Activated naive CD8-positive, alpha-beta T cell treated with anti-CD3 and anti-CD28 coated beads for 36 hours (primary cell): ENCODE results near the gene CSHL1. TPM values are rescaled to one million over a fixed set of nuclear protein-coding genes. Genes with fewer than 3 reads are reported as not detected.
"Not testable (repeated sequence)": the region's sequence is repeated elsewhere in the genome, so short reads cannot be mapped to it uniquely, and the experiment has no call there.

Experiments
- DNase-seq: peaks from one replicate; pipeline ENCODE4 v3.0.0; 2021
- H3K27ac Mint-ChIP-seq: one replicate; pipeline ENCODE4 v1.8.0; 2022; ENCODE audit warnings: mild to moderate bottlenecking, moderate library complexity, mixed read lengths
- H3K27me3 Mint-ChIP-seq: one replicate; pipeline ENCODE4 v1.8.0; 2022; ENCODE audit warnings: mild to moderate bottlenecking, mixed read lengths
- H3K36me3 Mint-ChIP-seq: one replicate; pipeline ENCODE4 v1.8.0; 2021; ENCODE audit warnings: mild to moderate bottlenecking, mixed read lengths
- H3K4me1 Mint-ChIP-seq: one replicate; pipeline ENCODE4 v1.8.0; 2021; ENCODE audit warnings: mixed read lengths
- H3K4me3 Mint-ChIP-seq: one replicate; pipeline ENCODE4 v1.8.0; 2022; ENCODE audit warnings: mild to moderate bottlenecking, moderate library complexity, mixed read lengths
- H3K9me3 Mint-ChIP-seq: one replicate; pipeline ENCODE4 v1.8.0; 2022; ENCODE audit warnings: mixed read lengths
- total RNA-seq, 2 experiments: library from RNA; stranded (reverse); gene quantifications; one replicate each; pipeline ENCODE4 v1.2.3, GENCODE V29; 2021

Gene CSHL1
- total RNA-seq, 2 experiments from 2014 or later = not detected

DNA sequence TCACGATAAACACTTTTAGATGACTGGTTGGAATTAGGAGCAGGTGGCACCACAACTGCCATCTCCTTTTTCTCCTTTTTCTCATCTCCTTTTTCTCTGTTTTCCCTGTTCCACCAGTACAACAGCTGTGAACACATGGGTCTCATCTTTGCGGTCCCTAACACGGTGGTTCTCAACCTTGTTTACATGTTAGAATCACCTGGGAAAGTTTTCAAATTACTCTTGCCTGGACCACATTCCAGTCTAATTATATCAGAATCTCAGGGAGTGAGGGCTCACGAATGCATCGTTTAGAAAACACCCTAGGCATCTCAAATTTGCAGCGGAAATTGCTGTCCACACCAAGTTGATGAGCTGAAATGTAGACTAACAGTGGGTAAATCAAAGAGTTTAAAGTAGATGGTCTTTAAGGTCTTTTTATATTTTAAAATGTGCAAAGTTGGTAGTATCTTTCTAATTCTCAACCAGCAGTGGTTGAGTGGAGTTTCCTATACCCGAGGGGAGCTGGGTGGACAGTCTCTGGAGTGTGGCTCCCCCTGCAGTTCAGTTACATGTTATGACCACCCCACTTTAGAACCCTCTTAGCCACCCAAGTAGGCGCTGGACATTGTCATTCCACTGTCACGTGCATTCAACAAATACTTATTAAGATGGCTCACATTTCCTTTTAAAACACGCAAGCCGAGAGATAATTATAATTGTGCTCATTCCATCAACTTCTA is 18.6 kb downstream of the CSHL1 start:
- DNase-seq, H3K4me1 Mint-ChIP-seq, H3K27ac Mint-ChIP-seq, H3K9me3 Mint-ChIP-seq, H3K27me3 Mint-ChIP-seq, H3K4me3 Mint-ChIP-seq, H3K36me3 Mint-ChIP-seq: not testable (repeated sequence)

DNA sequence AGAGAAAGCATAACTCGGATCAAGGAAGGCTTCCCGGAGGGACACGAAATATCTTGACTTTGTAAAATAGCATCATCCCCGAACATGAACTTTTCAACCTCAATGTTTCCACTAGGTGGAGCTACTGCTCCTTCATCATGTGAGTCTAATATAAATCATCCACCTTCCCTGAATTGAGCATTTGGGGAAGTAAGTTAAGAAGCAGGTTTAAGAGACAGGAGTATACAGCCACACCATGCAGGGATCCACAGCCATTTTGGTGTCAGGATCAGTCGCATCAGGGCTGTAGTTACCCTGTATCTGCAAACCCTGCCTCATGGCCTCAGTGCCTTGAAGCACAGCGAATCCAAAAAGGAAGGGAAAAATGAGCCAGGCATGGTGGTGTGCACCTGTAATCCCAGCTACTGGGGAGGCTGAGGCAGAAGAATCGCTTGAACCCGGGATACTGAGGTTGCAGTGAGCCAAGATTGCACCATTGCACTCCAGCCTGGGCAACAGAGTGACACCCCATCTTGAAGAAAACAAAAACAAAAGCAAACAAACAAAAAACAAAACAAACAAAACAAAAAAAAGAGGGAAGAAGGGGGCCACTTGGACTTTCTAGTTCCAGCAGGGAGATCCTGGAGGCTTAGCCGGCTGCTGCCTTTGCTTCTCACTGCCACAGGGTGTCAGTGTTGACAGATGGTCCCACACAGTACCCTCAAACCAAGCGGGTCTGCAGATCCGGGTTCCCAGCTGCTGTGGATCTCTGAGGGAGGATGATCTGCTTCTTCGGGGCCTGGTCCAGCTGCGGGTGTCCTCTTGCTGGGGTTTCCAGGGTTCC is 21.8 kb downstream of the CSHL1 start:
- not testable (repeated sequence) for H3K4me3 Mint-ChIP-seq, H3K4me1 Mint-ChIP-seq, DNase-seq, H3K9me3 Mint-ChIP-seq, H3K27me3 Mint-ChIP-seq, H3K27ac Mint-ChIP-seq, H3K36me3 Mint-ChIP-seq

DNA sequence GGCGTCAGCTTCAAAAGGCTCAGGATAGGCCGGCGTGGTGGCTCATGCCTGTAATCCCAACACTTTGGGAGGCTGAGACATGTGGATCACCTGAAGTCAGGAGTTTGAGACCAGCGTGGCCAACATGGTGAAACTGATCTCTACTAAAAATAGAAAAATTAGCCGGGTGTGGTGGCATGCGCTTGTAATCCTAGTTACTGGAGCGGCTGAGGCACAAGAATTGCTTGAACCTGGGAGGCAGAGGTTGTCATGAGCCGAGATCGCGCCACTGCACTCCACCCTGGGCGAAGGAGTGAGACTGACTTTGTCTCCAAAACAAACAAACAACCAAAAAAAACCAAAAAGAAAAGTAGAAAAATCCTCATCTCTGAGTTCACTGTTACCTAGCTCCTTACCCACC is 25.9 kb downstream of the CSHL1 start:
- H3K4me3 Mint-ChIP-seq, H3K9me3 Mint-ChIP-seq, H3K36me3 Mint-ChIP-seq, H3K27me3 Mint-ChIP-seq, H3K4me1 Mint-ChIP-seq, DNase-seq, H3K27ac Mint-ChIP-seq: not testable (repeated sequence)

DNA sequence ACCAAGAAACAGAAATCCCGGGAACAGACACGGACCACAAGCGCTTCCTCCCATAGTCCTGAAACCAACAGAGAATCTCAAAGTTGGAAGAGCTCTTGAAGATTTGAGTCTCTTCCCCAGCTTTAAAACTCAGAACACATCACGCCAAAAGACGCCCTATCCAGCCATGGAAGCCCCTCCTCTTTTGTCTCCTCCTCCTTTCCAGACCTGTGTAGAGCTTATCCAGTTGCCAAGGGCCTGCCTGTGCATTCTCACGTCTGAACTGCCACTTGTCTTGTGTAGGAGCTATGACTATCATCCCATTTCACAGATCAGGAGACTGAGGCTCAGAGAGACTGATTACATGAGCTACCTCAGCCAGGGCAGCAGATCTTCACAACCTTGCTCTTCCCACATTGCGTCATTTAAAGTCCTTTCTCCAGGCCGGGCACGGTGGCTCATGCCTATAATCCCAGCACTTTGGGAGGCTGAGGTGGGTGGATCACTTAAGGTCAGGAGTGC is 28.4 kb downstream of the CSHL1 start:
- not testable (repeated sequence) for H3K4me1 Mint-ChIP-seq, DNase-seq, H3K9me3 Mint-ChIP-seq, H3K4me3 Mint-ChIP-seq, H3K36me3 Mint-ChIP-seq, H3K27me3 Mint-ChIP-seq
- peak overlapping the region; percentile 31 for H3K27ac Mint-ChIP-seq

DNA sequence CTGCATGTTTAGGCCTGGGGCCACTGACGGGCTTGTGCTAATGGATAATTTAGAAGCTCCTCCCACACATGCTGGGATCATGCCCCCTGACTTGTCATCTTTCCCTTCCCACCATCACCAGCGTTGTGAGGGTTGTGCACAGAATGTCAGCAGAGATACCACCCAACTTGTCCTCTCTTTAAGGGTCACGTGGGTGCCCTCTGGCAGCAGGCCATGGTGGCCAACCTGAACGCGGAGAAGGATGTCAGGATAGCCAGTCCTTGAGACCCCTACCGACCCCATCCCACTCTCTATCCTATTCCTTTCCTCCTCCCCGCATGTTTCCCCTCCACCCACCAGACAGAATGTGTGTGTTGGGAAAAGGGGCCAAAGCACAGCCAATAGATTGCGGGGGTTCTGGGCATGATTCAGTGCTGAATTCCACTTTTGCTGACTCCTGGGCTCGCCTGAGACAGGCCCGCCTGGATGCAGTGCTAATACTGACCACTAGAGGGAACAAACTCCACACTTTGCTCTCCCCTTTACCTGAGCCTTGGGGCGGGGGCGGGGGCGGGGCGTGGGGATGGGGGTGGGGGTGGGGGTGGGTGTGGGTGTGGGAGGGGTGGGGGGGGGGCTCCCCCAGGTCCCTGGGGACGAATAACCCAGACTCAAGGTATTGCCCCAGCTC is 29.0 kb downstream of the CSHL1 start, which contains the start of gene GH2:
Gene GH2 (minus strand): TSS at position 10 of the 667 bp plus-strand sequence. CDS start 143 bp downstream, outside the sequence.
- Mint-ChIP-seq H3K4me1 (peaks cover 2% of the 10 kb centered on the region), H3K4me3 (no peak within 1 kb of the TSS), H3K36me3 (no peaks in the 10 kb centered on the region), H3K27ac (peak within 1 kb of the TSS; percentile 31), H3K9me3 (no peaks in the 10 kb centered on the region), H3K27me3 (peaks cover 4% of the 10 kb centered on the region)
- DNase-seq = peak; percentile 53

DNA sequence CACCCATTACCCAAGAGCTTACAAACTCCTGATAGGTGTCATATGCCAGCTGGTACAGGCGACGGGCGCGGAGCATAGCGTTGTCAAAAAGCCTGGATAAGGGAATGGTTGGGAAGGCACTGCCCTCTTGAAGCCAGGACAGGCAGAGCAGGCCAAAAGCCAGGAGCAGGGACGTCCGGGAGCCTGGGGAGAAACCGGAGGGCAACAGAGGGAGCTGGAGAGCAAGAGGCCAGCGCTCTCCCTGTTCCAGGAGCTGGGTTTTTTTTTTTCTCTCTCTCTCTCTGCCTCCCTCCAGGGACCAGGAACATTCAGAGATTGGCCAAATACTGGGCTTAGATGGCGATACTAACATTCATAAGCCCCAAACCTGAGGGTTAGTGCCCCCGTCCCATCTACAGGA is 29.7 kb downstream of the CSHL1 start:
- not testable (repeated sequence) for H3K27me3 Mint-ChIP-seq, H3K4me1 Mint-ChIP-seq, H3K9me3 Mint-ChIP-seq, DNase-seq, H3K4me3 Mint-ChIP-seq, H3K27ac Mint-ChIP-seq, H3K36me3 Mint-ChIP-seq

DNA sequence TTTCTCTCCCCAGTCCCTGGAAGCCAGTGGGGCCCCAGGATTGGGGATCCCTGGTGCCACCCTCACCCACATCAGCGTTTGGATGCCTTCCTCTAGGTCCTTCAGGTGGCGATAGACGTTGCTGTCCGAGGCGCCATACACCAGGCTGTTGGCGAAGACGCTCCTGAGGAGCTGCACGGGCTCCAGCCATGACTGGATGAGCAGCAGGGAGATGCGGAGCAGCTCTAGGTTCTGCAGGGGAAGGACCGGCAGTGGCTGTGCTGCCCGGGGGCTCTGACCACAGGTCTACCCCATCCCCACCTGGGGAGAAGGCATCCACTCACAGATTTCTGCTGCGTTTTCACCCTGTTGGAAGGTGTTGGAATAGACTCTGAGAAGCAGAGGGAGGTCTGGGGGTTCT is 30.4 kb downstream of the CSHL1 start:
- Mint-ChIP-seq H3K4me1 (peaks cover 2% of the 10 kb centered on the region), H3K9me3 (no peaks in the 10 kb centered on the region), H3K4me3 (no peak overlapping the region), H3K27me3 (peaks cover 4% of the 10 kb centered on the region), H3K27ac (no peak overlapping the region), H3K36me3 (no peaks in the 10 kb centered on the region)
- no peak for DNase-seq

DNA sequence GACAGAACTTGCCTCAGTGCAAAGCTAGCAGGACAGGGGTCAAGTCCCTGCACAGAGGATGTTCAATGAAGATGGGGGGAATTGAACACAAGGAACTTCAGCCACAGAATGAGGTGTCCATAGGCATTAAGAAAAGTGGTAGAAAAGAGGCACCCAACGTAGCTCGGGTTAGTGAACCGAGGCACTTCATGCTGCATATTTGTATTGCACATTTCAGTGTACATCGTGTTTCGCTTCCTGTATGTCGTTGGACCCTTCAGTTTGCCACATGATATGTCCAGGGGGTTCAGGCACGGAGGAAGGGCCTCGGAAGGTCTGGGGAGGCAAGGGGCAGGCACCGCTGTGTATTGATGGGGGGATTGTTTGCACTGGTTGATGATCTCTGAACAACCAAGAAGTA is 32.6 kb downstream of the CSHL1 start:
- not testable (repeated sequence) for H3K9me3 Mint-ChIP-seq, H3K4me3 Mint-ChIP-seq, DNase-seq, H3K4me1 Mint-ChIP-seq, H3K27me3 Mint-ChIP-seq, H3K27ac Mint-ChIP-seq, H3K36me3 Mint-ChIP-seq

DNA sequence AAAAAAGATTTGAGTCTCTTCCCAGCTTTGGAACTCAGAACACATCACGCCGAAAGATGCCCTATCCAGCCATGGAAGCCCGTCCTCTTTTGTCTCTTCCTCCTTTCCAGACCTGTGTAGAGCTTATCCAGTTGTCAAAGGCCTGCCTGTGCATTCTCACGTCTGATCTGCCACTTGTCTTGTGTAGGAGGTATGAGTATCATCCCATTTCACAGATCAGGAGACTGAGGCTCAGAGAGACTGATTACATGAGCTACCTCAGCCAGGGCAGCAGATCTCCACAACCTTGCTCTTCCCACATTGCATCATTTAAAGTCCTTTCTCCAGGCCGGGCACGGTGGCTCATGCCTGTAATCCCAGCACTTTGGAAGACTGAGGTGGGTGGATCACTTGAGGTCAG is 36.4 kb downstream of the CSHL1 start:
- not testable (repeated sequence) for H3K9me3 Mint-ChIP-seq, H3K36me3 Mint-ChIP-seq, H3K27ac Mint-ChIP-seq

DNA sequence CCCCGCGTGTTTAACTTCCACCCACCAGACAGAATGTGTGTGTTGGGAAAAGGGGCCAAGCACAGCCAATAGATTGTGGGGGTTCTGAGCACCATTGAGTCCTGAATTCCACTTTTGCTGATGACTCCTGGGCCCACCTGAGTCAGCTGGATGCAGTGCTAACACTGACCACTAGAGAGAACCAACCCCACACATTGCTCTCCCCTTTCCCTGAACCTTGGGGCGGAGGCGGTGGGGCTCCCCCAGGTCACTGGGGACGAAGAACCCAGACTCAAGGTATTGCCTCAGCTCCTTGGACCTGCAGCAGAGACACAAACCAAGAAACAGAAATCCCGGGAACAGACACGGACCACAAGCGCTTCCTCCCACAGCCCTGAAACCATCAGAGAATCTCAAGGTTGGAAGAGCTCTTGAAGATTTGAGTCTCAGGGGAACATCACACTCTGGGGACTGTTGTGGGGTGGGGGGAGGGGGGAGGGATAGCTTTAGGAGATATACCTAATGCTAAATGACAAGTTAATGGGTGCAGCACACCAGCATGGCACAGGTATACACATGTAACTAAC is 36.9 kb downstream of the CSHL1 start:
- H3K9me3 Mint-ChIP-seq, H3K27me3 Mint-ChIP-seq, H3K27ac Mint-ChIP-seq, H3K4me3 Mint-ChIP-seq, H3K4me1 Mint-ChIP-seq, H3K36me3 Mint-ChIP-seq, DNase-seq: not testable (repeated sequence)

More for the DNA sequence above, 36.4 kb downstream of the CSHL1 start:
- H3K4me1 Mint-ChIP-seq, H3K4me3 Mint-ChIP-seq, DNase-seq, H3K27me3 Mint-ChIP-seq: not testable (repeated sequence)

DNA sequence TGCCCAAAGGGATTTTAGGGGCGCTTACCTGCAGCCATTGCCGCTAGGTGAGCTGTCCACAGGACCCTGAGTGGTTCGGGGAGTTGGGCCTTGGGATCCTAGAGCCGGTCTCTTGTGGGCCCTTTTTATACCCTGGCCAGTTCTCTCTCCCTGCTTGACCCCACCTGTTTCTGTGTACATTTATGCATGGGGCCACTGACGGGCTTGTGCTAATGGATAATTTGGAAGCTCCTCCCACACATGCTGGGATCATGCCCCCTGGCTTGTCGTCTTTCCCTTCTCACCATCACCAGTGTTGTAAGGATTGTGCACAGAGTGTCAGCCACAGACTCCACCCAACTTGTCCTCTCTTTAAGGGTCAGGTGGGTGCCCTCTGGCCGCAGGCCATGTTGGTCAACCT is 37.5 kb downstream of the CSHL1 start, which contains the start of gene CSH2:
Gene CSH2 (minus strand): TSS at position 101 of the 400 bp plus-strand sequence. CDS start 63 bp downstream, at position 38.
- H3K4me3 Mint-ChIP-seq, H3K9me3 Mint-ChIP-seq, H3K27me3 Mint-ChIP-seq, H3K4me1 Mint-ChIP-seq, H3K27ac Mint-ChIP-seq, DNase-seq, H3K36me3 Mint-ChIP-seq: not testable (repeated sequence)

DNA sequence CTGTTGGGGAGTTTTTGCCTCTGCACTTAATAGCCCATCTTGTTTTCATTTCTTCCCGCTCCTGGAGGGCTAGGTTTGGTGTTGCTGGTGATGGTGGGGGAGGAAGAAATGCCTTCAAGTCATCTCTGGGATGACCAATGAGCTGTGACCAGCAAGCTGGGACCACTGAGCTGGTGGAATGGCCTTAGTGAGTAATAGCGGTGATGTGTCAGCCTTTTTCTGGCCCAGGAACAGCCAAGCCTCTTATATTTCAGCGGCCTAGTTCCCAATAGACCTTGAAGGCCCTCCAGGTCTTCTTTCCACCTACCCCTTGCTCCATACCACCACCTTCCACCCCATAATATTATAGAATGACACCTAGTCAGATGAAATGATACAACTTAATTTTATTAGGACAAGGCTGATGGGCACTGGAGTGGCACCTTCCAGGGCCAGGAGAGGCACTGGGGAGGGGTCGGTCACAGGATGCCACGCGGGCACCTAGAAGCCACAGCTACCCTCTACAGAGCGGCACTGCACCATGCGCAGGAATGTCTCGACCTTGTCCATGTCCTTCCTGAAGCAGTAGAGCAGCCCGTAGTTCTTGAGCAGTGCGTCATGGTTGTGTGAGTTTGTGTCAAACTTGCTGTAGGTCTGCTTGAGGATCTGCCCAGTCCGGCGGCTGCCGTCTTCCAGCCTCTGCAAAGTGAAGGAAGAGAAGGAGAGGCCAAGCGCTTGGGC is 39.3 kb downstream of the CSHL1 start:
- not testable (repeated sequence) for H3K27ac Mint-ChIP-seq, DNase-seq, H3K9me3 Mint-ChIP-seq, H3K27me3 Mint-ChIP-seq, H3K4me1 Mint-ChIP-seq, H3K4me3 Mint-ChIP-seq, H3K36me3 Mint-ChIP-seq

DNA sequence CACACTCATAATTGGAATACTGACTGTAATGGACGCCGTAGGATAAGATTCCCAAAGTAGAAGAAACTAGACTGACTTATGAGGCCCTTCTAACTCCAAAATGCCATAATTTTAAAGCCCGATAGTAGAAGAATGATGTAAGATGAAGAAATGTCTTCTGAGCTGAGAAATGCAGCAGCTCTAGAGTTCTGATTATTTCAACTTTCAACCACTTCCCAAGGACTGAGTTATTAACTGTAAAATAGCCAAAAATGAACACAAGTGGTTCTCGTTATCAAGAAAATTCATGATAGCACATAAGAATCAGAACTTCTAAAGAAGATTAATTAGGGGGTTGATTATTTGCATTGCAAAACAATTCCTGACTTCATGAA is 40.8 kb downstream of the CSHL1 start:
- not testable (repeated sequence) for H3K27me3 Mint-ChIP-seq, H3K9me3 Mint-ChIP-seq, H3K4me1 Mint-ChIP-seq, H3K4me3 Mint-ChIP-seq, DNase-seq, H3K36me3 Mint-ChIP-seq, H3K27ac Mint-ChIP-seq

DNA sequence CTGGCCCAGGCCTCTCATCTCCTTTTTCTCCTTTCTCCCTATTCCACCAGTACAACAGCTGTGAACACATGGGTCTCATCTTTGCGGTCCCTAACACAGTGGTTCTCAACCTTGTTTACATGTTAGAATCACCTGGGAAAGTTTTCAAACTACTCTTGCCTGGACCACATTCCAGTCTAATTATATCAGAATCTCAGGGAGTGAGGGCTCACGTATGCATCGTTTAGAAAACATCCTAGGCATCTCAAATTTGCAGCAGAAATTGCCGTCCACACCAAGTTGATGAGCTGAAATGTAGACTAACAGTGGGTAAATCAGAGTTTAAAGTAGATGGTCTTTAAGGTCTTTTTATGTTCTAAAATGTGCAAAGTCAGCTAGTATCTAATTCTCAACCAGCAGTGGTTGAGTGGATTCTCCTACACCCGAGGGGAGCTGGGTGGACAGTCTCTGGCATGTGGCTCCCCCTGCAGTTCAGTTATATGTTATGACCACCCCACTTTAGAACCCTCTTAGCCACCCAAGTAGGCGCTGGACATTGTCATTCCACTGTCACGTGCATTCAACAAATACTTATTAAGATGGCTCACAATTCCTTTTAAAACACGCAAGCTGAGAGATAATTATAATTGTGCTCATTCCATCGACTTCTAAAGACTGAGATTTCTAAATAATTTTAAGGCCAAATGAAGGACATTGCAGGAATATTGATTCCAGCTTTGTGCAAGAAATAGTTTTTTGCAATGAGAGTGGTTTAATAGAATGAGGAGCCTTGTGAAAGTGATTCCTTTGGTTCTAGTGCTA is 41.4 kb downstream of the CSHL1 start:
- not testable (repeated sequence) for H3K27ac Mint-ChIP-seq, H3K36me3 Mint-ChIP-seq, H3K4me3 Mint-ChIP-seq, H3K9me3 Mint-ChIP-seq, H3K27me3 Mint-ChIP-seq, DNase-seq, H3K4me1 Mint-ChIP-seq
